Effector memory CD4-positive, alpha-beta T cell (primary cell): ENCODE results near the gene CAMK1G.

Source experiments
- DNase-seq, 3 donors: peaks; one replicate each; pipeline ENCODE4 v3.0.0-alpha.2; 2020
- H3K27ac ChIP-seq: 2 replicates; pipeline ENCODE4 v1.7.0; 2013; ENCODE audit warnings: mild to moderate bottlenecking, low read length, moderate library complexity; ENCODE audit not compliant: insufficient read depth, poor library complexity, severe bottlenecking
- H3K27me3 ChIP-seq: replicated peaks from 2 replicates; pipeline ENCODE4 v1.7.0; 2013; ENCODE audit warnings: mild to moderate bottlenecking, low read length; ENCODE audit not compliant: insufficient read depth, control insufficient read depth, poor library complexity, severe bottlenecking
- H3K36me3 ChIP-seq: 2 replicates; pipeline ENCODE4 v1.7.0; 2013; ENCODE audit warnings: mild to moderate bottlenecking, low read length, moderate library complexity; ENCODE audit not compliant: control insufficient read depth, insufficient read depth
- H3K4me1 ChIP-seq: 2 replicates; pipeline ENCODE4 v1.7.0; 2013; ENCODE audit warnings: low read length, mild to moderate bottlenecking; ENCODE audit not compliant: control insufficient read depth, insufficient read depth, poor library complexity, severe bottlenecking
- H3K4me3 ChIP-seq: 2 replicates; pipeline ENCODE4 v1.7.0; 2013; ENCODE audit warnings: low read length, low read depth, mild to moderate bottlenecking; ENCODE audit not compliant: insufficient read depth, poor library complexity, severe bottlenecking
- H3K9me3 ChIP-seq: 2 replicates; pipeline ENCODE4 v1.7.0; 2013; ENCODE audit warnings: mild to moderate bottlenecking, low read length, moderate library complexity; ENCODE audit not compliant: control insufficient read depth

Gene CAMK1G

DNA sequence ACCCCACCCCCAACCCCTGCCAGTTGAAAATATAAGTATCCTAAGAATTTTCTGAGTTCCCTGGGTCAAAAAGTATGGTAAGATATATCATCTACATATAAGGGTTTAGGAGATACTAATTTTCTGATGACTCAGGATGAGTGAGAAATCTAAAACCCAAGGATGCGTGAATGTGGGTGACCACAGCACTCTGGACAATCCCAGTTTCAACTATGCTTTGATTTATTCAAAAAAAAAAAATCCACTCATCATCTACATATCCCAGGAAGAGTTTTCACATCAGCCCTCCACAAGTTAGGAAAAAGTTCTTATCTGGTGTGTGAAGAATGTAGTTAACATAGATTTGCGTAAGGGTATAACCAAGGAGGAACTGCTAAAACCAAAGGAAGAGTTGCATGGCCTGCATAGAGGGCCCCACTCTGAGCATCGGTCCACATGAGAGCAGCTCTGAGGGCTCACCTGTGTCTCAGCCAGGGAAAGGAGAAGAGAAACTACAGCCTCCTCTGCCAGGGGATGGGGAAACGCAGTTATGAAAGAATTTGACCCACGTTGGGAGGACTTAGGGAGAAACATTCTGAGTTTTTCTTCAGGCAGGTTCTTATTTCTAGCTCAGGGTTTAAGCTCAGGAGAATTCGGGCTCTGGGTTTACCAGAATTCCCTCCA is 50.0 kb downstream of the CAMK1G start:
- Histone ChIP-seq H3K4me3 (no peak overlapping the region), H3K9me3 (no peaks in the 10 kb centered on the region), H3K36me3 (no peaks in the 10 kb centered on the region), H3K27me3 (no peaks in the 10 kb centered on the region), H3K27ac (no peak overlapping the region), H3K4me1 (no peaks in the 10 kb centered on the region)
- no peak for DNase-seq

DNA sequence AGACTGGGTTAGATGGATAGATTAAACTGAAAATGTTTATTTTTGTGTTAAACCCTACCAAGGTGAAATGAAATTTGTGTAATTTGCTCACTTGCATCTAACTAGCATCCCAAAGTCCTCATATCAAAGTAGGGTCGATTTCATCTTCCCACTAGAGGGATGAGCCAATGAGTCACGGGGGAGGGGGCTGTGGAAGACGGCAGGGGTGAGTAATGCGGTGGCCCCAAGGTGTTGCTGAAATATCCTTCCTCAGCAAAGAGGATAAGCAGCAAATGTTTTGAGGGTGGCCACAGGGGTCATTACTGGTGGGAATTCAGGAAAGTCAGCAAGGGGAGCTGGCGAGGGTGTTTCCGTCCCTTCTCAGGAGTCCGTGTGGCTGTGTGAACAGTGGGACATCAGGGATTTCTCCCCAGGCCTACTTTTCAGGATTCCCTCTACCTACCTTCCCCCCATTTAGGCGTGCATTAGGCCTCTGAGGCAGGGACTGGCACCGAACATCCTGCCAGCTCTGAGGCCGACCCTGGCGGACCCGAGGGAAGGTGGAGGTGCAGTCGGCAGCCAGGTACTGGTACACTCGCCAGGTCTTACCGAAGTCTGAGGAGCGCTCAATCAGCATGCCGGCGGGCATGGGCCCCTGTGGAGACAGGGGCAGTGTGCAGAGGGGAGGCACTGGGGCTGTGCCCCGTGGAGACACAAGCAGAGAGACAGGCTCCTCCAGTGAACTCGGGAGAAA is 50.7 kb downstream of the CAMK1G start:
- DNase-seq: no peak
- H3K4me1 ChIP-seq: no peaks in the 10 kb centered on the region
- no peaks in the 10 kb centered on the region for H3K27me3 ChIP-seq
- no peak overlapping the region for H3K27ac ChIP-seq
- H3K36me3 ChIP-seq: no peaks in the 10 kb centered on the region
- no peaks in the 10 kb centered on the region for H3K9me3 ChIP-seq
- H3K4me3 ChIP-seq: no peak overlapping the region

DNA sequence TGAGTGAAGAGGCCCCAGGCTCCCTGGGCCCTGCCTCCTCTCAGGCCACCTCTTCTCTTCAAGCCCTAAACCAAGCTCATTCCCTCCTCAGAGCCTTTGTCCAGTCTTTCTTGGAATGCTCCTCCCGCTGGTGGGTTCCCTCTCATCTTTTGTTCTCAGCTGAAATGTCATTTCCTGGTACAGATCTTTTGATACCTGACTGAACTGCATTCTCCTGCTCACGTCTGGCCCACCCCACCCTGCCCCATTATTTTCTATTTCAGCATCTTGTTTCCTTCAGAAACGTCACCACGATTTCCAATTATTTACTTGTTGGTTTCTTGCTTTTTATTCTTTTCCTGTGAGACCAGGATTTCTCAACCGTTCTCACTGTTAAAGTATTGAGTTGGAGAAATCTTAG is 52.3 kb downstream of the CAMK1G start:
- no peaks in the 10 kb centered on the region for H3K4me1 ChIP-seq
- no peak overlapping the region for H3K27ac ChIP-seq
- DNase-seq: no peak
- no peak overlapping the region for H3K4me3 ChIP-seq
- no peaks in the 10 kb centered on the region for H3K9me3 ChIP-seq
- H3K27me3 ChIP-seq: no peaks in the 10 kb centered on the region
- no peaks in the 10 kb centered on the region for H3K36me3 ChIP-seq

DNA sequence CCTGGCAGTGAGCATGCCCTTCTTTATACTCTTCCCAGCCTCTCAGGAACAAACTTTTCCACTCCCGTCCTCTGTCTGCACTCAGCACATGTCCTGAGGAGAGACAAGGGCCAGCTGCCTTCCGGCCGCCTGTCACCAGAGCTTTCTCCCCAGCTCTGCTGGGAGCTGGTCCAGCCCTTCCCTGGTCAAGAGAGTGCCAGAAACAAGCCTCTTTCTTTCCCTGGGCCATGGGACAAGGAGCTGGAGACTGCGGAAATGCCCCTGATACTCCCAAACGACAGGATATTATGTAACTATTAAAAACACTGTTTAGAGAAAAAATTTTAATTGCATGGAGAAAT is 58.3 kb downstream of the CAMK1G start:
- no peak for DNase-seq
- no peak overlapping the region for H3K27ac ChIP-seq

DNA sequence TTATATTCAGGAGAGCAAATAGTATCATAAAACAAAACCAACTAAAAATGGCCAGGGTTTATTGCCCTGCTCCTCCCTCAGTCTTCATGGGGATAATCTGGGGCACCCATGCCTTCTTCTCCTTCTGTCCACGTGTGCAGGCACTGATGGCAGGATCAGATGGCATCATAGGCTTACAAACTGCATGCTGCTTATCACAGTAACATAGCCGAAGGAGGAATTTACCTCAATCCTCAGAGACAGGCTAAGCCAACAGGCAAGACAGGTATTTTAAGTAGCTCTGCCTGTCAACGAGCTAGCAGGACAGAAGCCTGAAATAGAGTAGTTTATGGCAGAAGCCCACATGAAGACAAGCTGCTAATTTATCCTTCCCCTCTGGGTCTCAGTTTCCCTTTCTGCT is 59.3 kb downstream of the CAMK1G start:
- H3K36me3 ChIP-seq: no peaks in the 10 kb centered on the region
- H3K4me3 ChIP-seq: no peak overlapping the region
- DNase-seq: no peak
- no peaks in the 10 kb centered on the region for H3K9me3 ChIP-seq
- H3K27me3 ChIP-seq: no peaks in the 10 kb centered on the region
- H3K4me1 ChIP-seq: no peaks in the 10 kb centered on the region
- no peak overlapping the region for H3K27ac ChIP-seq

More for the DNA sequence above, 58.3 kb downstream of the CAMK1G start:
- Histone ChIP-seq H3K9me3 (no peaks in the 10 kb centered on the region), H3K4me3 (no peak overlapping the region), H3K4me1 (no peaks in the 10 kb centered on the region), H3K36me3 (no peaks in the 10 kb centered on the region), H3K27me3 (no peaks in the 10 kb centered on the region)

DNA sequence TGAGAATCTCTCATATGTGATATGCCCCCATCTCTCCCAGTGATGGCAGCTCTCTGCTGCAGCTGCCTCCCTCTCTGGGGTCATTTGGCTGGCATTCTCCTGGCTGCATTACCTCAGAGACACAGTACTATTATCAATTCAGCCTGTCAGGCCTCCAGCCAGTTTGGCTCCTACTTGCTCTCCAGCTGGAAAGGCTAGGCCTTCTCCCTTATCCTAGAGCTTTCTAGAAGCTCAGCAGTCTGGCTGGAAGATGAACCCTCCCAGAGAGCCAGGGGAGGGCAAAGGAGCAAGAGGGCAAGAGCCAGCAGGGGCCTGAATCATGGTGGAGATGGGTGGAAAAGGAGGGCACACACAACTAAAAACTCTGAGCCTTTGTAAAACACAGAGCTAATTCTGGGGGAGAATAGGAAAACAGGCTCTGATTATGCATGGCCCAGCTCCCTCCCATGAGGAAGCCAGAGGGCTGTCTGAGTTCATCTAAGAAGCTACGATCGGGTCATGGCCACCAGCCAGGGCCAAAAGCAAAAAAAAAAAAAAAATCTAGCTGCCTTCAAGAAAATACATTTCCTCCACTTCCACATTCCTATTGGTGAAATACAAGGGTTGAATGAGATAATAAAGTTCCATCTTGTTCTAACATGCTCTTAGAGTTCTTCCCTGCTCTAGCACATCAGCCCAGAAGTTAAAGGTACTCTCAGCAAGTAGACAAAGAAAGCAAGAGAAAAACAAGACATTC is 59.9 kb downstream of the CAMK1G start:
- Histone ChIP-seq H3K36me3 (no peaks in the 10 kb centered on the region), H3K9me3 (no peaks in the 10 kb centered on the region), H3K27me3 (no peaks in the 10 kb centered on the region), H3K4me3 (no peak overlapping the region), H3K4me1 (no peaks in the 10 kb centered on the region), H3K27ac (no peak overlapping the region)
- no peak for DNase-seq

DNA sequence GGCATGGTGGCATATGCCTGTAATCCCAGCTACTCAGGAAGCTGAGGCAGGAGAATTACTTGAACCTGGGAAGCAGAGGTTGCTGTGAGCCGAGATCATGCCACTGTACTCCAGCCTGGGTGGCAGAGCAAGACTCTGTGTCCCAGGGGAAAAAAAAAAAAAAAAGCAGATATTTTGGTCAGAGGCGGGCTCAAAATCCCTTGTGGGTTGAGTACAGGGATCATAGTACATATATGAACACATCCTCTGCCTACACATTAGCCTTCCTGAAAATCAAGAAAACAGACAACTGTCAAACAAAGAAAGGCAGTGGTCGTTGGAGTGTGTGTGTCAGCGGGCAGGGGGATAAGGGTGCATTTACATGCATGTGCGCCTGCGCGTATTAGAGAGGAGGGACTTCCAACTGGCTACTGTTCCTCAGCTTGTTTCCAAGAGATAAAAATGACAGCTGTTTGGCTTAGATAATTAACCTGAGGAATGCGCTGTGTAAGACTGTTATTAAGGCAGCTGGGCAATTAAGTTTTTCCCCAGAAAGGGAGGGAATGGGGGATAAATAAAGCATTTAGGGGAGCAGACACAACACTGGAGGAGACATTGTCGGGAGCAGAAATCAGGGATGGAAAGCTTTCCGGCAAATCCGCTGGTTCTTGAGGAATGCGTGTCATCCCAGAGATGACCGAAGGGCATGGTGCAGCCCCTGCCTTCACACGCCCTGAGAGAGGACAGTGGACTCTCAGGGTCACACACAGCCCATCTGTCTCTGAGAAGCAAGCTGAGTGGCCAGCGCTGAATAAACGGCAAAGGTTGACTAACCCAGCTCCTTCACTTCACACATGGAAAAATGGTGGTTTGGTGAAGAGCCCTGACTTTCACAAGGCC is 62.3 kb downstream of the CAMK1G start:
- Histone ChIP-seq H3K36me3 (no peaks in the 10 kb centered on the region), H3K4me3 (no peak overlapping the region), H3K4me1 (peaks cover 6% of the 10 kb centered on the region), H3K27me3 (no peaks in the 10 kb centered on the region), H3K27ac (no peak overlapping the region), H3K9me3 (no peaks in the 10 kb centered on the region)
- no peak for DNase-seq

DNA sequence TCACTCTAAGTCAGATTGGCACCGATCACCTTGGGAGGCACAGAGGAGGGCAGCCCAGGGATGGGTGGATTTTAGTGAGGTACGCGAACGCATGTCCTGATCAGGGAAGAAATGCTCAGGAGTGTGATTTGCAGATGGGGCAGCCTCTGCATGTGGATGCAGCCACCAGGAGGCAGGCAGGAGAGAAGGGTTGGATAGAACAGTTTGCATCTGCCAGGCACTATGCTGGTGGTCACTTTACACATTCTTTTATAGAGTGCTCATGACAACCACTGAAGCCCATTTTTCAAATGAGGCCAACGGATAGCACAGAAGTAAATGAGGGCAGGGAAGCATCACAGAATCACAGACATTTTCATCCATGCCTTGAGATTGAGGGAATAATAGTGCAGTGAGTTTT is 63.0 kb downstream of the CAMK1G start:
- Histone ChIP-seq H3K4me3 (no peak overlapping the region), H3K9me3 (no peaks in the 10 kb centered on the region), H3K4me1 (peaks cover 11% of the 10 kb centered on the region), H3K36me3 (no peaks in the 10 kb centered on the region), H3K27ac (no peak overlapping the region), H3K27me3 (no peaks in the 10 kb centered on the region)
- DNase-seq: no peak

DNA sequence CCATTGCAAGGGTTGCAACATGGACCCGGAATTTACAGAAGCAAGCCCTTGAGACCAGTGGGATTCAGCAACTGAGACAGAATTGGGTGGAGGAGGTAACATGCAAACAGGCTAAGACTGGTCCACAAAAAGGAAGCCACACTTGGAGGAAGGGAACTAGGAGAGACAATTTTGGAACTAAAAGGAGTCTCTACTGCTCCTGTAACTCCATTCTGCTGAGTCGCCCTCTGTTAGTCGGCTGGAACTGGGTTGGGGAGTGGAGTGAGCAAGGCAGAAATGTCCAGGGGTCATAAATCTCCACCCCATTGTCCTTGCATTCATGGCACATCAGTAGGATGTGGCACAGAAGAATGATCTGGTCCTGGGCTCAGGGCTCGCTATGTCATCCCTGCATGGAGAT is 63.6 kb downstream of the CAMK1G start:
- Histone ChIP-seq H3K9me3 (no peaks in the 10 kb centered on the region), H3K4me1 (peaks cover 11% of the 10 kb centered on the region), H3K36me3 (no peaks in the 10 kb centered on the region), H3K27ac (no peak overlapping the region), H3K27me3 (no peaks in the 10 kb centered on the region), H3K4me3 (no peak overlapping the region)
- DNase-seq: no peak
